ENCODE measurements around the gene HHAT. TPM values are rescaled to one million over a fixed set of nuclear protein-coding genes. Genes with fewer than 3 reads are reported as not detected.

The HHAT gene
- polyA plus RNA-seq, 1 donor (not counting 4 experiments of a cell fraction or from before 2014, with no cell fraction given), result 3.8 TPM

GRCh38 chr1:210321131-210321530 is 7.6 kb upstream of the HHAT start:
- no peaks in the 10 kb centered on the region for H4K20me1 ChIP-seq (ENCODE audit: control insufficient read depth, extremely low read depth, insufficient read depth, low read length)
- dilution Hi-C loops (cut with MboI; ENCODE audit: extremely low pct_ligation_motif_present, low sequenced_read_pairs), result no loop called here
- peaks cover 15% of the 10 kb centered on the region for H3K4me1 ChIP-seq (ENCODE audit: control insufficient read depth, extremely low read depth, insufficient read depth, low read length)
- DNase-seq (ENCODE audit: low read depth, low spot score), result no peak
- H3K9ac ChIP-seq (ENCODE audit: control insufficient read depth, extremely low read depth, insufficient read depth, low read length), result no peak overlapping the region
- H3K9me3 ChIP-seq (ENCODE audit: control insufficient read depth, low read depth, low read length), result no peaks in the 10 kb centered on the region
- TF ChIP-seq CTCF (optimal IDR thresholded peaks at IDR 0.05 in 1 of 3, IDR thresholded peaks at IDR 0.05 in 1 of 3, conservative IDR thresholded peaks at IDR 0.05 in 1 of 3; ENCODE audit: extremely low read depth in 1 of 3, insufficient read depth in 2 of 3, low read length in 3 of 3), result no peak
- no peak for TF ChIP-seq EZH2 (IDR thresholded peaks at IDR 0.05; ENCODE audit: low read length)
- no peaks in the 10 kb centered on the region for H3K9me1 ChIP-seq (ENCODE audit: control insufficient read depth, extremely low read depth, insufficient read depth, low read length)
- H3K36me3 ChIP-seq (ENCODE audit: control insufficient read depth in 2 of 2, extremely low read depth in 1 of 2, insufficient read depth in 2 of 2, low read length in 2 of 2), result no peaks in the 10 kb centered on the region
- no peaks in the 10 kb centered on the region for H3K27me3 ChIP-seq (ENCODE audit: control insufficient read depth, extremely low read depth, insufficient read depth, low read length)
- H3K4me3 ChIP-seq (ENCODE audit: control insufficient read depth in 2 of 3, extremely low read depth in 1 of 3, insufficient read depth in 2 of 3, low read depth in 1 of 3, low read length in 3 of 3), result peak overlapping the region in 2 of 3 experiments; percentile 18 to 40
- H3K27ac ChIP-seq (ENCODE audit: control insufficient read depth, insufficient read depth, low read length), result peak overlapping the region; percentile 50
- H3K79me2 ChIP-seq (ENCODE audit: control insufficient read depth, insufficient read depth, low read length), result no peaks in the 10 kb centered on the region
- FAIRE-seq, result no peak
- H2AFZ ChIP-seq (ENCODE audit: control insufficient read depth, low read length), result peak overlapping the region; percentile 31
- H3K4me2 ChIP-seq (ENCODE audit: control insufficient read depth, extremely low read depth, insufficient read depth, low read depth, low read length), result peak overlapping the region; percentile 61

- Histone ChIP-seq H3K9me3 (ENCODE audit: control insufficient read depth, low read depth, low read length) (no peaks in the 10 kb centered on the region), H3K36me3 (ENCODE audit: control insufficient read depth in 2 of 2, extremely low read depth in 1 of 2, insufficient read depth in 2 of 2, low read length in 2 of 2) (no peaks in the 10 kb centered on the region), H3K9me1 (ENCODE audit: control insufficient read depth, extremely low read depth, insufficient read depth, low read length) (no peaks in the 10 kb centered on the region), H3K9ac (ENCODE audit: control insufficient read depth, extremely low read depth, insufficient read depth, low read length) (no peak overlapping the region), H3K27ac (ENCODE audit: control insufficient read depth, insufficient read depth, low read length) (peak overlapping the region; percentile 50), H3K27me3 (ENCODE audit: control insufficient read depth, extremely low read depth, insufficient read depth, low read length) (no peaks in the 10 kb centered on the region), H3K4me1 (ENCODE audit: control insufficient read depth, extremely low read depth, insufficient read depth, low read length) (peaks cover 15% of the 10 kb centered on the region), H2AFZ (ENCODE audit: control insufficient read depth, low read length) (peak overlapping the region; percentile 88), H4K20me1 (ENCODE audit: control insufficient read depth, extremely low read depth, insufficient read depth, low read length) (no peaks in the 10 kb centered on the region), H3K4me2 (ENCODE audit: control insufficient read depth, extremely low read depth, insufficient read depth, low read depth, low read length) (peak overlapping the region; percentile 61), H3K79me2 (ENCODE audit: control insufficient read depth, insufficient read depth, low read length) (no peaks in the 10 kb centered on the region), H3K4me3 (ENCODE audit: control insufficient read depth in 2 of 3, extremely low read depth in 1 of 3, insufficient read depth in 2 of 3, low read depth in 1 of 3, low read length in 3 of 3) (peak overlapping the region in 2 of 3 experiments; percentile 18 to 40)
- no peak for TF ChIP-seq EZH2 (IDR thresholded peaks at IDR 0.05; ENCODE audit: low read length)
- TF ChIP-seq CTCF (optimal IDR thresholded peaks at IDR 0.05 in 1 of 3, IDR thresholded peaks at IDR 0.05 in 1 of 3, conservative IDR thresholded peaks at IDR 0.05 in 1 of 3; ENCODE audit: extremely low read depth in 1 of 3, insufficient read depth in 2 of 3, low read length in 3 of 3), result no peak
- DNase-seq (ENCODE audit: low read depth, low spot score) (peak; percentile 75), FAIRE-seq (peak; percentile 98)
- dilution Hi-C loops (cut with MboI; ENCODE audit: extremely low pct_ligation_motif_present, low sequenced_read_pairs), result no loop called here
These were observed 7.2 kb upstream of the HHAT start for GRCh38 chr1:210321552-210321951.
